HCT116 (cell line): Measurements from ENCODE around the gene SHCBP1L. TPM values are rescaled to one million over a fixed set of nuclear protein-coding genes. Genes with fewer than 3 reads are reported as not detected.
A peak's percentile ranks its signal among the peaks of the same experiment; 100 is the strongest.

Source experiments
- ATAC-seq: fragments of 200-7000 bp; cut with Tn5 transposase; 2 replicates; pipeline ENCODE4 v1.9.1; 2020; ENCODE audit warnings: mild to moderate bottlenecking, moderate library complexity
- BruUV-seq: library from RNA; stranded (reverse); fragments of 400-500 nt; replicated peaks from 2 replicates; lab custom pipeline; 2021; lab: Mats Ljungman, UMichigan
- CTCF ChIA-PET: fragments of 300-600 bp; sonication (Branson Sonifier 250); formaldehyde crosslinking; loops from one replicate; lab custom pipeline; 2021; ENCODE audit warnings: antibody characterized with exemption; lab: Charles Lee
- POLR2A ChIA-PET: fragments of 300-600, 350-600 bp; sonication (Branson Sonifier 250); formaldehyde crosslinking; loops from one replicate; lab custom pipeline; 2021; ENCODE audit warnings: antibody characterized with exemption; lab: Charles Lee
- RAD21 ChIA-PET, 2 experiments: fragments of 300-600 bp; sonication (Branson Sonifier 250); formaldehyde crosslinking; loops; one replicate each; lab custom pipeline; 2023; ENCODE audit warnings: low total read pairs in 2 of 2; ENCODE audit not compliant: uncharacterized antibody in 2 of 2, unreplicated experiment in 2 of 2, low non-redundant PET in 1 of 2; lab: Charles Lee
- DNase-seq: peaks from one replicate; pipeline ENCODE4 v3.0.0-alpha.2; 2010; ENCODE audit warnings: low read depth, low spot score
- H2AFZ ChIP-seq: fragments of 200-600 bp; shearing (Covaris generic), sonication (generic); 2 replicates; pipeline ENCODE4 v1.6.1; 2017; ENCODE audit warnings: low read depth, mixed run types, mixed read lengths, antibody characterized with exemption, low read length; ENCODE audit not compliant: poor library complexity, severe bottlenecking
- H3K27ac ChIP-seq: 2 replicates; pipeline ENCODE4 v1.5.1; 2012; ENCODE audit warnings: low read depth, low read length
- H3K27me3 ChIP-seq: fragments of 200-600 bp; sonication (generic); 2 replicates; pipeline ENCODE4 v1.6.1; 2016; ENCODE audit warnings: mixed run types, low read length, mixed read lengths; ENCODE audit not compliant: insufficient read depth
- H3K36me3 ChIP-seq, 2 experiments: fragments of 200-500 bp in 1 of 2; fragments of 200-600 bp in 1 of 2; sonication (Bioruptor generic) in 1 of 2; sonication (generic) in 1 of 2; 2 replicates each; pipeline versions ENCODE4 v1.5.1 to v1.6.1; 2014 to 2016; ENCODE audit warnings: low read length in 2 of 2, inconsistent platforms in 1 of 2, mixed read lengths in 1 of 2, mixed run types in 1 of 2; ENCODE audit not compliant: insufficient read depth in 2 of 2, control insufficient read depth in 1 of 2
- H3K4me1 ChIP-seq, 2 experiments: fragments of 200-600 bp in 1 of 2; sonication (generic) in 1 of 2; 2 replicates each; pipeline versions ENCODE4 v1.5.1 to v1.6.1; 2012 to 2017; ENCODE audit warnings: low read length in 2 of 2, inconsistent platforms in 1 of 2, mild to moderate bottlenecking in 1 of 2, mixed read lengths in 1 of 2, mixed run types in 1 of 2, moderate library complexity in 1 of 2; ENCODE audit not compliant: insufficient read depth in 2 of 2, control insufficient read depth in 1 of 2
- H3K4me2 ChIP-seq: fragments of 200-600 bp; sonication (generic); 2 replicates; pipeline ENCODE4 v1.6.1; 2017; ENCODE audit warnings: mixed run types, low read length, mixed read lengths
- H3K4me3 ChIP-seq, 2 experiments: fragments of 200-600 bp in 1 of 2; sonication (generic) in 1 of 2; replicated peaks in 1 of 2; 2 replicates each; pipeline ENCODE4 v1.5.1; 2011 to 2016; ENCODE audit warnings: low read length in 2 of 2, control low read depth in 1 of 2, low read depth in 1 of 2, mild to moderate bottlenecking in 1 of 2, mixed read lengths in 1 of 2, mixed run types in 1 of 2
- H3K79me2 ChIP-seq: fragments of 200-600 bp; sonication (generic); 2 replicates; pipeline ENCODE4 v1.6.1; 2017; ENCODE audit warnings: mild to moderate bottlenecking, mixed run types, low read length, moderate library complexity, mixed read lengths; ENCODE audit not compliant: insufficient read depth
- H3K9ac ChIP-seq: fragments of 200-600 bp; sonication (generic); 2 replicates; pipeline ENCODE4 v1.6.1; 2016; ENCODE audit warnings: low read length, mixed read lengths
- H3K9me2 ChIP-seq: fragments of 200-600 bp; sonication (generic), shearing (Covaris generic); 2 replicates; pipeline ENCODE4 v1.6.1; 2017; ENCODE audit warnings: mixed run types, mild to moderate bottlenecking, moderate library complexity; ENCODE audit not compliant: insufficient read depth
- H3K9me3 ChIP-seq, 2 experiments: fragments of 200-500 bp in 1 of 2; fragments of 200-600 bp in 1 of 2; sonication (Bioruptor generic) in 1 of 2; sonication (generic) in 1 of 2; 2 replicates each; pipeline ENCODE4 v1.6.1; 2014 to 2017; ENCODE audit warnings: low read length in 2 of 2, mixed read lengths in 2 of 2, inconsistent platforms in 1 of 2, low read depth in 1 of 2, mild to moderate bottlenecking in 1 of 2, mixed run types in 1 of 2, moderate library complexity in 1 of 2; ENCODE audit not compliant: control insufficient read depth in 1 of 2, insufficient read depth in 1 of 2
- H4K20me1 ChIP-seq: fragments of 200-600 bp; sonication (generic), shearing (Covaris generic); 2 replicates; pipeline ENCODE4 v1.6.1; 2017; ENCODE audit warnings: mixed run types, mild to moderate bottlenecking, moderate library complexity; ENCODE audit not compliant: insufficient read depth
- ATF3 ChIP-seq: IDR thresholded peaks from 2 replicates; pipeline ENCODE4 v1.6.1; 2012
- CBX3 ChIP-seq: IDR thresholded peaks from 2 replicates; pipeline ENCODE4 v1.6.1; 2012; ENCODE audit warnings: low read depth
- CTCF ChIP-seq, 3 experiments: fragments of 200-600 bp in 1 of 3; sonication (generic) in 1 of 3; IDR thresholded peaks in 2 of 3; conservative IDR thresholded peaks in 1 of 3; 2 replicates each; pipeline ENCODE4 v1.5.1; 2012 to 2017; ENCODE audit warnings: low read depth in 2 of 3, low read length in 2 of 3, antibody characterized with exemption in 1 of 3, borderline replicate concordance in 1 of 3, control low read depth in 1 of 3, mild to moderate bottlenecking in 1 of 3, mixed read lengths in 1 of 3, mixed run types in 1 of 3, moderate library complexity in 1 of 3; ENCODE audit not compliant: insufficient read depth in 1 of 3
- EGR1 ChIP-seq: IDR thresholded peaks from 2 replicates; pipeline ENCODE4 v1.6.1; 2012; ENCODE audit warnings: low read depth
- ELF1 ChIP-seq: IDR thresholded peaks from 2 replicates; pipeline ENCODE4 v1.6.1; 2012; ENCODE audit warnings: low read depth, borderline replicate concordance
- EZH2 ChIP-seq: fragments of 200-600 bp; sonication (generic); IDR thresholded peaks from 2 replicates; pipeline ENCODE4 v1.6.1; 2017; ENCODE audit warnings: antibody characterized with exemption, mixed run types
- EZH2phosphoT487 ChIP-seq: fragments of 200-600 bp; IDR thresholded peaks from 2 replicates; pipeline ENCODE4 v1.6.1; 2018; ENCODE audit warnings: antibody characterized with exemption, borderline replicate concordance
- FOSL1 ChIP-seq: IDR thresholded peaks from 2 replicates; pipeline ENCODE4 v1.6.1; 2012; ENCODE audit warnings: low read depth
- JUND ChIP-seq: IDR thresholded peaks from 2 replicates; pipeline ENCODE4 v1.6.1; 2012
- POLR2A ChIP-seq: IDR thresholded peaks from 2 replicates; pipeline ENCODE4 v1.7.0; 2011; ENCODE audit warnings: borderline replicate concordance; ENCODE audit not compliant: insufficient read depth, insufficient read length; ENCODE audit errors: extremely low read depth
- POLR2AphosphoS5 ChIP-seq: IDR thresholded peaks from 2 replicates; pipeline ENCODE4 v1.6.1; 2011; ENCODE audit warnings: mild to moderate bottlenecking, low read depth, low read length, moderate library complexity
- REST ChIP-seq: IDR thresholded peaks from 2 replicates; pipeline ENCODE4 v1.6.1; 2012; ENCODE audit warnings: low read depth
- SIN3A ChIP-seq: IDR thresholded peaks from 2 replicates; pipeline ENCODE4 v1.6.1; 2012; ENCODE audit warnings: low read depth
- SP1 ChIP-seq: IDR thresholded peaks from 2 replicates; pipeline ENCODE4 v1.6.1; 2012; ENCODE audit warnings: low read depth
- SRF ChIP-seq: IDR thresholded peaks from 2 replicates; pipeline ENCODE4 v1.6.1; 2012; ENCODE audit warnings: low read depth
- TCF7L2 ChIP-seq: IDR thresholded peaks from 2 replicates; pipeline ENCODE4 v1.7.0; 2011; ENCODE audit warnings: borderline replicate concordance, inconsistent platforms; ENCODE audit not compliant: insufficient read depth, insufficient read length; ENCODE audit errors: extremely low read depth
- YY1 ChIP-seq: IDR thresholded peaks from 2 replicates; pipeline ENCODE4 v1.6.1; 2011; ENCODE audit warnings: low read length, low read depth, moderate library complexity, mild to moderate bottlenecking; ENCODE audit not compliant: insufficient replicate concordance; ENCODE audit errors: extremely low read depth
- ZBTB33 ChIP-seq: IDR thresholded peaks from 2 replicates; pipeline ENCODE4 v1.6.1; 2011; ENCODE audit warnings: mild to moderate bottlenecking, low read length, moderate library complexity; ENCODE audit not compliant: insufficient replicate concordance; ENCODE audit errors: extremely low read depth
- ZFX ChIP-seq: fragments of 450-650 bp; IDR thresholded peaks from 2 replicates; pipeline ENCODE4 v1.6.1; 2017
- intact Hi-C: fragments of 100-400 bp; cut with micrococcal nuclease; formaldehyde crosslinking; loops from 2 replicates; pipeline ENCODE4 v1.10.0; 2022
- total RNA-seq: library from RNA; stranded (reverse); gene quantifications from one replicate; pipeline ENCODE4 v1.2.1, GENCODE V29; 2021; ENCODE audit not compliant: unreplicated experiment

The SHCBP1L gene
- total RNA-seq, 1 experiment from 2014 or later, result not detected

GRCh38 chr1:182962554-182963115 lies 9.7 kb upstream of the SHCBP1L start:
- peak; percentile 79 for DNase-seq
- TSS peak; percentile 77 for BruUV-seq
- CTCF ChIA-PET, result interaction anchor here (0.6 to 1.6 kb wide), 20 partner anchors 12 to 953 kb away, joined by 3 to 27 read pairs (median 4); no protein-coding TSS in a partner anchor
- intact Hi-C loops, result loop anchor here (1.0 to 10.0 kb wide), 7 partner anchors 62 to 660 kb away; partner anchors contain the start of genes LAMC2 and SMG7
- H3K9ac ChIP-seq, result peak overlapping the region; percentile 32
- H3K9me2 ChIP-seq, result no peaks in the 10 kb centered on the region
- no peaks in the 10 kb centered on the region for H3K79me2 ChIP-seq
- no peaks in the 10 kb centered on the region for H3K9me3 ChIP-seq
- peaks cover 3 to 8% of the 10 kb centered on the region in 2 experiments; a peak in 3 of 4 replicates for H3K4me1 ChIP-seq
- no peaks in the 10 kb centered on the region for H4K20me1 ChIP-seq
- peak overlapping the region; percentile 64 for H3K4me2 ChIP-seq
- H3K36me3 ChIP-seq, result no peaks in the 10 kb centered on the region
- H3K4me3 ChIP-seq, result peak overlapping the region; percentile 29 to 37
- H3K27ac ChIP-seq, result peak overlapping the region; percentile 3; the same call in 1 of the 2 replicates
- peak overlapping the region; percentile 54 for H2AFZ ChIP-seq
- no peaks in the 10 kb centered on the region for H3K27me3 ChIP-seq
- POLR2A ChIA-PET, result interaction anchor here (0.9 to 1.0 kb wide), 2 partner anchors 57 to 61 kb away, joined by 3 read pairs; no protein-coding TSS in a partner anchor
- ATAC-seq, result peak; percentile 99
- RAD21 ChIA-PET, result interaction anchor here (0.6 to 1.4 kb wide), 10 partner anchors 57 to 356 kb away, joined by 3 to 7 read pairs (median 4); no protein-coding TSS in a partner anchor
- TF ChIP-seq SIN3A, result no peak
- TF ChIP-seq POLR2A, result peak; percentile 44
- no peak; the same call in 1 of the 2 replicates for TF ChIP-seq SRF
- no peak for TF ChIP-seq ZFX
- TF ChIP-seq EGR1, result no peak
- TF ChIP-seq ATF3, result no peak
- TF ChIP-seq REST, result no peak
- TF ChIP-seq ZBTB33, result no peak
- no peak for TF ChIP-seq ELF1
- no peak for TF ChIP-seq EZH2phosphoT487
- TF ChIP-seq YY1, result no peak
- peak; percentile 86 for TF ChIP-seq POLR2AphosphoS5
- 0 out of 2 replicates have a peak, but pooled peaks have one; percentile 31 for TF ChIP-seq CBX3
- TF ChIP-seq JUND, result no peak
- no peak for TF ChIP-seq TCF7L2
- peak; percentile 24; the same call in 1 of the 2 replicates for TF ChIP-seq FOSL1
- peak; percentile 89 to 97 (median 96) for TF ChIP-seq CTCF (IDR thresholded peaks at IDR 0.05 in 2 of 3, conservative IDR thresholded peaks at IDR 0.05 in 1 of 3; ENCODE audit: borderline replicate concordance in 1 of 3, insufficient read depth in 1 of 3, low read depth in 2 of 3, low read length in 2 of 3)
- peak; percentile 54 for TF ChIP-seq SP1
- no peak for TF ChIP-seq EZH2
